LHCN-M2 (cell line): ENCODE data around the gene TBC1D23. TPM values are rescaled to one million over a fixed set of nuclear protein-coding genes. Genes with fewer than 3 reads are reported as not detected.
"Not testable (repeated sequence)": the region's sequence is repeated elsewhere in the genome, so short reads cannot be mapped to it uniquely, and the experiment has no call there.

Experiments
- DNase-seq: peaks from one replicate; pipeline ENCODE4 v3.0.0-alpha.2; 2012; ENCODE audit warnings: low read depth
- total RNA-seq: library from RNA; depleted of rRNA; stranded (reverse); fragments of >200 nt; gene quantifications from 2 replicates; pipeline ENCODE4 v1.2.3, GENCODE V29; 2014

TBC1D23 gene
- total RNA-seq, 1 experiment from 2014 or later, result 45.0 TPM

GRCh38 chr3:100256731-100257151 is 4.1 kb upstream of the TBC1D23 start:
- no peak for DNase-seq

- no peak for DNase-seq
These were observed 3.2 kb upstream of the TBC1D23 start for GRCh38 chr3:100257586-100257985.

GRCh38 chr3:100260081-100260684 is 609 bp upstream of the TBC1D23 start:
- DNase-seq, result no peak

GRCh38 chr3:100261485-100261903 is 702 bp downstream of the TBC1D23 start:
- DNase-seq, result no peak

- not testable (repeated sequence) for DNase-seq
These were observed 2.1 kb downstream of the TBC1D23 start for GRCh38 chr3:100262925-100263324.

GRCh38 chr3:100263583-100263982 is 2.8 kb downstream of the TBC1D23 start:
- DNase-seq, result no peak

- no peak for DNase-seq
These were observed 3.5 kb downstream of the TBC1D23 start for GRCh38 chr3:100264242-100264641.

GRCh38 chr3:100265016-100265415 is 4.2 kb downstream of the TBC1D23 start:
- no peak for DNase-seq

- DNase-seq, result no peak
These were observed 5.7 kb downstream of the TBC1D23 start for GRCh38 chr3:100266531-100266930.

- no peak for DNase-seq
These were observed 7.4 kb downstream of the TBC1D23 start for GRCh38 chr3:100268156-100268555.

- DNase-seq, result peak; percentile 48
These were observed 8.2 kb downstream of the TBC1D23 start for GRCh38 chr3:100269001-100269400.

- DNase-seq, result peak; percentile 96
These were observed 8.8 kb downstream of the TBC1D23 start for GRCh38 chr3:100269410-100270214.

GRCh38 chr3:100270215-100270583 is 9.4 kb downstream of the TBC1D23 start:
- no peak for DNase-seq

GRCh38 chr3:100271522-100271921 is 10.7 kb downstream of the TBC1D23 start:
- no peak for DNase-seq

- DNase-seq, result not testable (repeated sequence)
These were observed 12.2 kb downstream of the TBC1D23 start for GRCh38 chr3:100272797-100273611.

GRCh38 chr3:100274361-100274760 is 13.6 kb downstream of the TBC1D23 start:
- no peak for DNase-seq

- DNase-seq, result peak; percentile 93
These were observed 16.5 kb downstream of the TBC1D23 start for GRCh38 chr3:100277255-100277800.

GRCh38 chr3:100278910-100279309 is 18.1 kb downstream of the TBC1D23 start:
- DNase-seq, result no peak

- DNase-seq, result no peak
These were observed 27.6 kb downstream of the TBC1D23 start for GRCh38 chr3:100288288-100288894.

GRCh38 chr3:100289339-100289738 is 28.5 kb downstream of the TBC1D23 start:
- no peak for DNase-seq

- DNase-seq, result no peak
These were observed 34.3 kb downstream of the TBC1D23 start for GRCh38 chr3:100295089-100295488.
